ENCODE measurements around the gene ATXN7. TPM values are rescaled to one million over a fixed set of nuclear protein-coding genes. Genes with fewer than 3 reads are reported as not detected.

Gene ATXN7
- total and polyA plus RNA-seq, 2 donors (not counting 1 experiment from before 2014, with no cell fraction given), result 6.3 to 11.1 TPM

- no peak overlapping the region for H3K4me2 ChIP-seq (ENCODE audit: extremely low read depth, insufficient read depth, low read length)
- H3K9ac ChIP-seq (ENCODE audit: insufficient read depth, low read length), result no peak overlapping the region
- no peak overlapping the region for H3K27ac ChIP-seq (ENCODE audit: insufficient read depth, low read length)
- H3K4me3 ChIP-seq (replicated peaks in 1 of 4; ENCODE audit: control extremely low read depth in 1 of 4, insufficient read depth in 1 of 4, low read depth in 3 of 4, low read length in 4 of 4), result no peak overlapping the region
- no peaks in the 10 kb centered on the region for H3K79me2 ChIP-seq (ENCODE audit: control insufficient read depth, insufficient read depth, low read length)
- TF ChIP-seq EZH2 (IDR thresholded peaks at IDR 0.05; ENCODE audit: low read length, missing control alignments), result no peak
- H3K4me1 ChIP-seq (ENCODE audit: control insufficient read depth, extremely low read depth, insufficient read depth, low read length), result no peaks in the 10 kb centered on the region
- H2AFZ ChIP-seq (ENCODE audit: low read length), result no peak overlapping the region
- H3K9me3 ChIP-seq (ENCODE audit: control insufficient read depth, insufficient read depth, low read depth, low read length), result no peaks in the 10 kb centered on the region
- H3K27me3 ChIP-seq (ENCODE audit: control insufficient read depth, insufficient read depth, low read length), result no peaks in the 10 kb centered on the region
- DNase-seq (ENCODE audit: low read depth in 2 of 2), result no peak
- H3K36me3 ChIP-seq (ENCODE audit: control insufficient read depth, insufficient read depth, low read length), result peaks cover 11% of the 10 kb centered on the region
- no peaks in the 10 kb centered on the region for H4K20me1 ChIP-seq (ENCODE audit: control insufficient read depth, extremely low read depth, insufficient read depth, low read length)
These were observed 129.0 kb downstream of the ATXN7 start for GRCh38 chr3:63992516-63993209.

- peak; percentile 94 to 96 for TF ChIP-seq CTCF (conservative IDR thresholded peaks at IDR 0.05 in 1 of 2, IDR thresholded peaks at IDR 0.05 in 1 of 2; ENCODE audit: low read depth in 1 of 2, low read length in 2 of 2)
- no peak for TF ChIP-seq EZH2 (IDR thresholded peaks at IDR 0.05; ENCODE audit: low read length, missing control alignments)
- Histone ChIP-seq H3K36me3 (ENCODE audit: control insufficient read depth, insufficient read depth, low read length) (peaks cover 9% of the 10 kb centered on the region), H3K9me3 (ENCODE audit: control insufficient read depth, insufficient read depth, low read depth, low read length) (no peaks in the 10 kb centered on the region)
These were observed 130.0 kb downstream of the ATXN7 start for GRCh38 chr3:63993653-63994079.

DNA sequence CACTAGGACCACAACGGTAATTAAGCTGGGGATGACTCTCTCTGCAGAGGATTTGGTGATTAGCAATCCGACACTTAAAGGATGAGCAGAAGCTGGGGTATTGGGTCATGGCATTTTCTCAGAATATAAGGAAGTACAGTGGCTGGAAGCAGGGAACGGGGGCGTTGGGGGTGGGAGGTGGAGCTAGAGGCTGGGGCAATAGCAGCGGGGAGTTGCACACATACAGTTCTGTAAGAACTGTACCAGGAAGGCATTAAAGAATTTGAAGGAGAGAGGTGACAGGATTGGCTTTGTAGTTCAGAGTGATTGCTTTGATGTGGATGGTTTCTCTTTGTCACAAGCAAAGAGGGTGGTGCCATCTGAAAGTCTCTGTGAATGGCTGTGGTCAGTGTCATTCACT is 131.4 kb downstream of the ATXN7 start:
- no peak for TF ChIP-seq CTCF (conservative IDR thresholded peaks at IDR 0.05 in 1 of 2, IDR thresholded peaks at IDR 0.05 in 1 of 2; ENCODE audit: low read depth in 1 of 2, low read length in 2 of 2)
- TF ChIP-seq EZH2 (IDR thresholded peaks at IDR 0.05; ENCODE audit: low read length, missing control alignments), result no peak
- Histone ChIP-seq H3K4me3 (replicated peaks in 1 of 4; ENCODE audit: control extremely low read depth in 1 of 4, insufficient read depth in 1 of 4, low read depth in 3 of 4, low read length in 4 of 4) (no peak overlapping the region), H3K79me2 (ENCODE audit: control insufficient read depth, insufficient read depth, low read length) (no peaks in the 10 kb centered on the region), H3K9me3 (ENCODE audit: control insufficient read depth, insufficient read depth, low read depth, low read length) (no peaks in the 10 kb centered on the region), H3K4me2 (ENCODE audit: extremely low read depth, insufficient read depth, low read length) (no peak overlapping the region), H3K27ac (ENCODE audit: insufficient read depth, low read length) (no peak overlapping the region), H3K36me3 (ENCODE audit: control insufficient read depth, insufficient read depth, low read length) (peaks cover 4% of the 10 kb centered on the region), H3K9ac (ENCODE audit: insufficient read depth, low read length) (no peak overlapping the region), H3K4me1 (ENCODE audit: control insufficient read depth, extremely low read depth, insufficient read depth, low read length) (no peaks in the 10 kb centered on the region), H2AFZ (ENCODE audit: low read length) (no peak overlapping the region), H3K27me3 (ENCODE audit: control insufficient read depth, insufficient read depth, low read length) (no peaks in the 10 kb centered on the region), H4K20me1 (ENCODE audit: control insufficient read depth, extremely low read depth, insufficient read depth, low read length) (no peaks in the 10 kb centered on the region)
- no peak for DNase-seq (ENCODE audit: low read depth in 2 of 2)

More at GRCh38 chr3:63993653-63994079, 130.0 kb downstream of the ATXN7 start:
- Histone ChIP-seq H3K27me3 (ENCODE audit: control insufficient read depth, insufficient read depth, low read length) (no peaks in the 10 kb centered on the region), H3K9ac (ENCODE audit: insufficient read depth, low read length) (no peak overlapping the region), H3K4me2 (ENCODE audit: extremely low read depth, insufficient read depth, low read length) (no peak overlapping the region), H4K20me1 (ENCODE audit: control insufficient read depth, extremely low read depth, insufficient read depth, low read length) (no peaks in the 10 kb centered on the region), H2AFZ (ENCODE audit: low read length) (no peak overlapping the region), H3K4me3 (replicated peaks in 1 of 4; ENCODE audit: control extremely low read depth in 1 of 4, insufficient read depth in 1 of 4, low read depth in 3 of 4, low read length in 4 of 4) (no peak overlapping the region), H3K4me1 (ENCODE audit: control insufficient read depth, extremely low read depth, insufficient read depth, low read length) (no peaks in the 10 kb centered on the region), H3K79me2 (ENCODE audit: control insufficient read depth, insufficient read depth, low read length) (no peaks in the 10 kb centered on the region), H3K27ac (ENCODE audit: insufficient read depth, low read length) (no peak overlapping the region)
- peak; percentile 66 to 84 for DNase-seq (ENCODE audit: low read depth in 2 of 2)

All from fibroblast of lung (primary cell).